Gastroesophageal sphincter (tissue), 3 donors: ENCODE data around the gene CENPX.

Source experiments
- CTCF ChIP-seq, 4 experiments: fragments of 200-600 bp in 2 of 4; fragments of 450-650 bp in 2 of 4; sonication (generic) in 1 of 4; IDR thresholded peaks; one replicate each; pipeline ENCODE4 v1.5.1; 2017 to 2019; ENCODE audit warnings: antibody characterized with exemption in 4 of 4, mild to moderate bottlenecking in 2 of 4, moderate library complexity in 2 of 4
- EP300 ChIP-seq: sonication (generic); formaldehyde crosslinking; IDR thresholded peaks from one replicate; pipeline ENCODE4 v1.6.1; 2017; ENCODE audit warnings: antibody characterized with exemption, mild to moderate bottlenecking
- POLR2A ChIP-seq, 2 donors: fragments of 450-650 bp; IDR thresholded peaks; one replicate each; pipeline ENCODE4 v1.6.1; 2017; ENCODE audit warnings: antibody characterized with exemption in 2 of 2, mild to moderate bottlenecking in 2 of 2, moderate library complexity in 1 of 2

- TF ChIP-seq POLR2A (IDR thresholded peaks at IDR 0.05) (no peak), CTCF (IDR thresholded peaks at IDR 0.05) (no peak), EP300 (no peak)
Measured at GRCh38 chr17:82000803-82001570, 21.7 kb downstream of the CENPX start.
